ENCODE measurements around the gene PTPRH. TPM values are rescaled to one million over a fixed set of nuclear protein-coding genes. Genes with fewer than 3 reads are reported as not detected.

Gene PTPRH
- total and polyA plus RNA-seq, 9 of the 15 experiments (the other 6 are each of a cell fraction or from before 2014, with no cell fraction given): 0.87 to 34.3 (median 22.7) TPM

GRCh38 chr19:55175117-55175867 is 34.0 kb downstream of the PTPRH start (continued):
- TF ChIP-seq NFXL1 (CRISPR knock-in tag; IDR thresholded peaks at IDR 0.05): no peak
- TF ChIP-seq UBTF (IDR thresholded peaks at IDR 0.05; ENCODE audit: borderline replicate concordance in 1 of 2, low read depth in 2 of 2, low read length in 2 of 2): 0 out of 4 replicates have a peak, but pooled peaks of 1 of the 2 experiments have one; percentile 22
- TF ChIP-seq LCOR (CRISPR knock-in tag; IDR thresholded peaks at IDR 0.05): no peak
- TF ChIP-seq ASH1L (IDR thresholded peaks at IDR 0.05; ENCODE audit: borderline replicate concordance, low read depth, partially characterized antibody): no peak
- peak in 2 of 3 experiments; percentile 73 to 81 for TF ChIP-seq YY1 (IDR thresholded peaks at IDR 0.05; ENCODE audit: borderline replicate concordance in 1 of 3, control insufficient read depth in 1 of 3, extremely low read depth in 1 of 3, insufficient read depth in 3 of 3, insufficient read length in 1 of 3, insufficient replicate concordance in 2 of 3, low read depth in 1 of 3, low read length in 2 of 3)
- peak; percentile 66; the same call in 1 of the 2 replicates for TF ChIP-seq SMARCA5 (IDR thresholded peaks at IDR 0.05)
- TF ChIP-seq CHD1 (IDR thresholded peaks at IDR 0.05; ENCODE audit: low read length): no peak
- TF ChIP-seq THAP12 (CRISPR knock-in tag; IDR thresholded peaks at IDR 0.05): peak; percentile 49; the same call in 1 of the 2 replicates
- TF ChIP-seq TFAM (CRISPR knock-in tag; conservative IDR thresholded peaks at IDR 0.05): no peak
- TF ChIP-seq ZNF23 (CRISPR knock-in tag; IDR thresholded peaks at IDR 0.05): no peak
- TF ChIP-seq ZNF445 (CRISPR knock-in tag; IDR thresholded peaks at IDR 0.05; ENCODE audit: low read depth): no peak
- TF ChIP-seq, protein P1, sequence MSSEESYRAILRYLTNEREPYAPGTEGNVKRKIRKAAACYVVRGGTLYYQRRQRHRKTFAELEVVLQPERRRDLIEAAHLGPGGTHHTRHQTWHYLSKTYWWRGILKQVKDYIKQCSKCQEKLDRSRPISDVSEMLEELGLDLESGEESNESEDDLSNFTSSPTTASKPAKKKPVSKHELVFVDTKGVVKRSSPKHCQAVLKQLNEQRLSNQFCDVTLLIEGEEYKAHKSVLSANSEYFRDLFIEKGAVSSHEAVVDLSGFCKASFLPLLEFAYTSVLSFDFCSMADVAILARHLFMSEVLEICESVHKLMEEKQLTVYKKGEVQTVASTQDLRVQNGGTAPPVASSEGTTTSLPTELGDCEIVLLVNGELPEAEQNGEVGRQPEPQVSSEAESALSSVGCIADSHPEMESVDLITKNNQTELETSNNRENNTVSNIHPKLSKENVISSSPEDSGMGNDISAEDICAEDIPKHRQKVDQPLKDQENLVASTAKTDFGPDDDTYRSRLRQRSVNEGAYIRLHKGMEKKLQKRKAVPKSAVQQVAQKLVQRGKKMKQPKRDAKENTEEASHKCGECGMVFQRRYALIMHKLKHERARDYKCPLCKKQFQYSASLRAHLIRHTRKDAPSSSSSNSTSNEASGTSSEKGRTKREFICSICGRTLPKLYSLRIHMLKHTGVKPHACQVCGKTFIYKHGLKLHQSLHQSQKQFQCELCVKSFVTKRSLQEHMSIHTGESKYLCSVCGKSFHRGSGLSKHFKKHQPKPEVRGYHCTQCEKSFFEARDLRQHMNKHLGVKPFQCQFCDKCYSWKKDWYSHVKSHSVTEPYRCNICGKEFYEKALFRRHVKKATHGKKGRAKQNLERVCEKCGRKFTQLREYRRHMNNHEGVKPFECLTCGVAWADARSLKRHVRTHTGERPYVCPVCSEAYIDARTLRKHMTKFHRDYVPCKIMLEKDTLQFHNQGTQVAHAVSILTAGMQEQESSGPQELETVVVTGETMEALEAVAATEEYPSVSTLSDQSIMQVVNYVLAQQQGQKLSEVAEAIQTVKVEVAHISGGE (CRISPR knock-in tag; IDR thresholded peaks at IDR 0.05): peak in 1 of 3 experiments; percentile 28; a peak in 1 of 6 replicates
- no peak for TF ChIP-seq E2F5 (CRISPR knock-in tag; IDR thresholded peaks at IDR 0.05)
- no peak for TF ChIP-seq TBL1XR1 (IDR thresholded peaks at IDR 0.05; ENCODE audit: low read length in 2 of 2)
- TF ChIP-seq PHB2 (IDR thresholded peaks at IDR 0.05; ENCODE audit: low read depth): peak; percentile 43; the same call in 1 of the 2 replicates
- no peak for TF ChIP-seq RFX1 (IDR thresholded peaks at IDR 0.05)

Measured in K562 (cell line).